8988T (cell line): Measurements from ENCODE around the gene RAPGEF2.
A peak's percentile ranks its signal among the peaks of the same experiment; 100 is the strongest.
"Not testable (repeated sequence)": the region's sequence is repeated elsewhere in the genome, so short reads cannot be mapped to it uniquely, and the experiment has no call there.

Experiments used
- DNase-seq: peaks from one replicate; pipeline ENCODE4 v3.0.0; 2011

The RAPGEF2 gene

GRCh38 chr4:159101988-159102621, 774 bp upstream of the RAPGEF2 start:
- no peak for DNase-seq

- DNase-seq, result peak; percentile 38
These were observed 608 bp downstream of the RAPGEF2 start for GRCh38 chr4:159103384-159103990.

GRCh38 chr4:159104694-159105414, 2.0 kb downstream of the RAPGEF2 start:
- DNase-seq, result no peak

GRCh38 chr4:159105761-159106243, 2.9 kb downstream of the RAPGEF2 start:
- DNase-seq, result no peak

- no peak for DNase-seq
These were observed 3.8 kb downstream of the RAPGEF2 start for GRCh38 chr4:159106636-159107035.

GRCh38 chr4:159107203-159107925, 4.5 kb downstream of the RAPGEF2 start:
- DNase-seq, result no peak

- no peak for DNase-seq
These were observed 5.2 kb downstream of the RAPGEF2 start for GRCh38 chr4:159108124-159108523.

- DNase-seq, result no peak
These were observed 8.1 kb downstream of the RAPGEF2 start for GRCh38 chr4:159110961-159111360.

- DNase-seq, result no peak
These were observed 8.5 kb downstream of the RAPGEF2 start for GRCh38 chr4:159111416-159111815.

- not testable (repeated sequence) for DNase-seq
These were observed 10.5 kb downstream of the RAPGEF2 start for GRCh38 chr4:159113366-159113765.

- DNase-seq, result not testable (repeated sequence)
These were observed 13.2 kb downstream of the RAPGEF2 start for GRCh38 chr4:159116098-159116497.

- DNase-seq, result not testable (repeated sequence)
These were observed 13.8 kb downstream of the RAPGEF2 start for GRCh38 chr4:159116693-159117092.

- no peak for DNase-seq
These were observed 14.7 kb downstream of the RAPGEF2 start for GRCh38 chr4:159117564-159117963.

GRCh38 chr4:159117968-159118367, 15.1 kb downstream of the RAPGEF2 start:
- no peak for DNase-seq

- no peak for DNase-seq
These were observed 18.5 kb downstream of the RAPGEF2 start for GRCh38 chr4:159121371-159121770.

GRCh38 chr4:159126716-159127115, 23.8 kb downstream of the RAPGEF2 start:
- DNase-seq, result no peak

GRCh38 chr4:159127745-159128518, 25.1 kb downstream of the RAPGEF2 start:
- no peak for DNase-seq

- no peak for DNase-seq
These were observed 27.1 kb downstream of the RAPGEF2 start for GRCh38 chr4:159129814-159130550.

- no peak for DNase-seq
These were observed 28.7 kb downstream of the RAPGEF2 start for GRCh38 chr4:159131564-159131963.

- DNase-seq, result no peak
These were observed 31.6 kb downstream of the RAPGEF2 start for GRCh38 chr4:159134429-159134828.

GRCh38 chr4:159137176-159137575, 34.3 kb downstream of the RAPGEF2 start:
- DNase-seq, result no peak

GRCh38 chr4:159138436-159138835, 35.6 kb downstream of the RAPGEF2 start:
- DNase-seq, result no peak
